Left colon (tissue), 2 donors: ENCODE results near the gene FAM20C. TPM values are rescaled to one million over a fixed set of nuclear protein-coding genes. Genes with fewer than 3 reads are reported as not detected.
A peak's percentile ranks its signal among the peaks of the same experiment; 100 is the strongest.

Source experiments
- ATAC-seq: fragments of 200-7000 bp; cut with Tn5 transposase; one replicate; pipeline ENCODE4 v1.9.1; 2020; ENCODE audit warnings: mild to moderate bottlenecking, moderate library complexity
- DNase-seq, 2 donors: peaks; one replicate each; pipeline ENCODE4 v3.0.0-alpha.2; 2020
- intact Hi-C, 2 donors: fragments of 100-400 bp; cut with DNase I in 1 of 2; cut with micrococcal nuclease in 1 of 2; formaldehyde crosslinking; loops; one replicate each; pipeline versions ENCODE4 v1.11.2 to v1.14.0; 2022; cut with DNase I, micrococcal nuclease
- total RNA-seq, 2 donors: library from RNA; stranded (reverse); fragmentation: NEBNext Ultra II Directional; extraction: Animal tissue kit (Norgen Biotek cat#: 25700); gene quantifications; one replicate each; pipeline ENCODE4 v1.2.1, GENCODE V29; 2021
- donor health status: DM: no; HTN: no; CAD: no.
- donor health status: DM: yes; HTN: yes; CAD: no.

FAM20C gene
- total RNA-seq, 2 donors from 2014 or later, result 11.3 to 16.9 TPM

- no peak for ATAC-seq
- no peak for DNase-seq
Observed at GRCh38 chr7:217781-218180, 25.4 kb downstream of the FAM20C start.

GRCh38 chr7:218316-218715, 25.9 kb downstream of the FAM20C start:
- intact Hi-C loops, result no loop called here
- no peak for ATAC-seq

More at GRCh38 chr7:217781-218180, 25.4 kb downstream of the FAM20C start:
- intact Hi-C loops, result no loop called here

GRCh38 chr7:218896-219580, 26.7 kb downstream of the FAM20C start:
- intact Hi-C loops, result no loop called here
- no peak for ATAC-seq
- DNase-seq, result no peak

More at GRCh38 chr7:218316-218715, 25.9 kb downstream of the FAM20C start:
- no peak for DNase-seq

- DNase-seq (no peak), ATAC-seq (no peak)
- intact Hi-C loops, result no loop called here
Observed at GRCh38 chr7:219581-220150, 27.3 kb downstream of the FAM20C start.

GRCh38 chr7:220151-220841, 27.9 kb downstream of the FAM20C start:
- ATAC-seq, result peak; percentile 19
- no peak for DNase-seq
- intact Hi-C loops, result no loop called here

GRCh38 chr7:221978-222715, 29.8 kb downstream of the FAM20C start:
- ATAC-seq, result no peak
- intact Hi-C loops, result no loop called here
- DNase-seq, result no peak

GRCh38 chr7:222716-223041, 30.3 kb downstream of the FAM20C start:
- ATAC-seq (no peak), DNase-seq (no peak)
- intact Hi-C loops, result no loop called here

GRCh38 chr7:223118-223800, 30.9 kb downstream of the FAM20C start:
- DNase-seq (no peak), ATAC-seq (no peak)
- intact Hi-C loops, result no loop called here

GRCh38 chr7:223861-224260, 31.5 kb downstream of the FAM20C start:
- intact Hi-C loops, result no loop called here
- no peak for ATAC-seq
- DNase-seq, result no peak

GRCh38 chr7:226281-226895, 34.0 kb downstream of the FAM20C start:
- ATAC-seq (no peak), DNase-seq (no peak)
- intact Hi-C loops, result no loop called here

- DNase-seq (no peak), ATAC-seq (no peak)
- intact Hi-C loops, result no loop called here
Observed at GRCh38 chr7:227926-228325, 35.6 kb downstream of the FAM20C start.

- DNase-seq, result no peak
- no peak for ATAC-seq
- intact Hi-C loops, result no loop called here
Observed at GRCh38 chr7:228610-229009, 36.2 kb downstream of the FAM20C start.

GRCh38 chr7:229184-229964, 37.0 kb downstream of the FAM20C start:
- intact Hi-C loops, result no loop called here
- peak; percentile 38 for ATAC-seq

GRCh38 chr7:230274-230673, 37.9 kb downstream of the FAM20C start:
- intact Hi-C loops, result no loop called here
- ATAC-seq, result no peak
- DNase-seq, result no peak

More at GRCh38 chr7:229184-229964, 37.0 kb downstream of the FAM20C start:
- DNase-seq, result peak; percentile 39 to 73

- intact Hi-C loops, result no loop called here
- DNase-seq, result no peak
- ATAC-seq, result no peak
Observed at GRCh38 chr7:231030-231857, 38.9 kb downstream of the FAM20C start.

- DNase-seq (no peak), ATAC-seq (no peak)
- intact Hi-C loops, result no loop called here
Observed at GRCh38 chr7:231858-232246, 39.5 kb downstream of the FAM20C start.
